Measurements from ENCODE around the gene ZBTB47.

Gene ZBTB47

DNA sequence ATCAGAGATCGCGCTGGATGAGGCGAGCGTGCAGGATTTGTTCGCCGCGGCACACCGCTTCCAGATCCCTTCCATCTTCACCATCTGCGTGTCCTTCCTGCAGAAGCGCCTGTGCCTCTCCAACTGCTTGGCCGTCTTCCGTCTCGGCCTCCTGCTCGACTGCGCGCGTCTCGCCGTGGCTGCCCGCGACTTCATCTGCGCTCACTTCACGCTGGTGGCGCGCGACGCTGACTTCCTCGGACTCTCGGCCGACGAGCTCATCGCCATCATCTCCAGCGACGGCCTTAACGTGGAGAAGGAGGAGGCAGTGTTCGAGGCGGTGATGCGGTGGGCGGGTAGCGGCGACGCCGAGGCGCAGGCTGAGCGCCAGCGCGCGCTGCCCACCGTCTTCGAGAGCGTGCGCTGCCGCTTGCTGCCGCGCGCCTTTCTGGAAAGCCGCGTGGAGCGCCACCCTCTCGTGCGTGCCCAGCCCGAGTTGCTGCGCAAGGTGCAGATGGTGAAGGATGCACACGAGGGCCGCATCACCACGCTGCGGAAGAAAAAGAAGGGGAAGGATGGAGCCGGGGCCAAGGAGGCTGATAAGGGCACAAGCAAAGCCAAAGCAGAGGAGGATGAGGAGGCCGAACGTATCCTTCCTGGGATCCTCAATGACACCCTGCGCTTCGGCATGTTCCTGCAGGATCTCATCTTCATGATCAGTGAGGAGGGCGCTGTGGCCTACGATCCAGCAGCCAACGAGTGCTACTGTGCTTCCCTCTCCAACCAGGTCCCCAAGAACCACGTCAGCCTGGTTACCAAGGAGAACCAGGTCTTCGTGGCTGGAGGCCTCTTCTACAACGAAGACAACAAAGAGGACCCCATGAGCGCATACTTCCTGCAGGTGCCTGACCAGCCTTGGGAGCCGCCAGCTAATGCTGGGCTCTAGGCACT, 32.7 kb downstream of the ZBTB47 start:
- no peak for TF ChIP-seq POLR2AphosphoS5 (IDR thresholded peaks at IDR 0.05; ENCODE audit: low read depth, low read length)
- no peak for TF ChIP-seq TAF1 (IDR thresholded peaks at IDR 0.05; ENCODE audit: borderline replicate concordance, insufficient read depth, low read length)

- no peak for TF ChIP-seq POLR2AphosphoS5 (IDR thresholded peaks at IDR 0.05; ENCODE audit: low read depth, low read length)
- TF ChIP-seq TAF1 (IDR thresholded peaks at IDR 0.05; ENCODE audit: borderline replicate concordance, insufficient read depth, low read length) = no peak
- TF ChIP-seq, protein P1, sequence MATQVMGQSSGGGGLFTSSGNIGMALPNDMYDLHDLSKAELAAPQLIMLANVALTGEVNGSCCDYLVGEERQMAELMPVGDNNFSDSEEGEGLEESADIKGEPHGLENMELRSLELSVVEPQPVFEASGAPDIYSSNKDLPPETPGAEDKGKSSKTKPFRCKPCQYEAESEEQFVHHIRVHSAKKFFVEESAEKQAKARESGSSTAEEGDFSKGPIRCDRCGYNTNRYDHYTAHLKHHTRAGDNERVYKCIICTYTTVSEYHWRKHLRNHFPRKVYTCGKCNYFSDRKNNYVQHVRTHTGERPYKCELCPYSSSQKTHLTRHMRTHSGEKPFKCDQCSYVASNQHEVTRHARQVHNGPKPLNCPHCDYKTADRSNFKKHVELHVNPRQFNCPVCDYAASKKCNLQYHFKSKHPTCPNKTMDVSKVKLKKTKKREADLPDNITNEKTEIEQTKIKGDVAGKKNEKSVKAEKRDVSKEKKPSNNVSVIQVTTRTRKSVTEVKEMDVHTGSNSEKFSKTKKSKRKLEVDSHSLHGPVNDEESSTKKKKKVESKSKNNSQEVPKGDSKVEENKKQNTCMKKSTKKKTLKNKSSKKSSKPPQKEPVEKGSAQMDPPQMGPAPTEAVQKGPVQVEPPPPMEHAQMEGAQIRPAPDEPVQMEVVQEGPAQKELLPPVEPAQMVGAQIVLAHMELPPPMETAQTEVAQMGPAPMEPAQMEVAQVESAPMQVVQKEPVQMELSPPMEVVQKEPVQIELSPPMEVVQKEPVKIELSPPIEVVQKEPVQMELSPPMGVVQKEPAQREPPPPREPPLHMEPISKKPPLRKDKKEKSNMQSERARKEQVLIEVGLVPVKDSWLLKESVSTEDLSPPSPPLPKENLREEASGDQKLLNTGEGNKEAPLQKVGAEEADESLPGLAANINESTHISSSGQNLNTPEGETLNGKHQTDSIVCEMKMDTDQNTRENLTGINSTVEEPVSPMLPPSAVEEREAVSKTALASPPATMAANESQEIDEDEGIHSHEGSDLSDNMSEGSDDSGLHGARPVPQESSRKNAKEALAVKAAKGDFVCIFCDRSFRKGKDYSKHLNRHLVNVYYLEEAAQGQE (IDR thresholded peaks at IDR 0.05; ENCODE audit: insufficient read depth in 1 of 2, low read depth in 2 of 2, low read length in 2 of 2) = no peak
- TF ChIP-seq FOXP2 (optimal IDR thresholded peaks at IDR 0.05; ENCODE audit: borderline replicate concordance, extremely low read depth, extremely low read length, insufficient read depth) = no peak
- no peak for TF ChIP-seq SIN3A (IDR thresholded peaks at IDR 0.05; ENCODE audit: borderline replicate concordance, insufficient read depth, low read length)
Measured at GRCh38 chr3:42686832-42687650, 33.5 kb downstream of the ZBTB47 start.

GRCh38 chr3:42688016-42688415, 34.5 kb downstream of the ZBTB47 start:
- no peak for TF ChIP-seq FOXP2 (optimal IDR thresholded peaks at IDR 0.05; ENCODE audit: borderline replicate concordance, extremely low read depth, extremely low read length, insufficient read depth)
- no peak for TF ChIP-seq TAF1 (IDR thresholded peaks at IDR 0.05; ENCODE audit: borderline replicate concordance, insufficient read depth, low read length)
- no peak for TF ChIP-seq SIN3A (IDR thresholded peaks at IDR 0.05; ENCODE audit: borderline replicate concordance, insufficient read depth, low read length)
- no peak for TF ChIP-seq POLR2AphosphoS5 (IDR thresholded peaks at IDR 0.05; ENCODE audit: low read depth, low read length)
- TF ChIP-seq, protein P1 (IDR thresholded peaks at IDR 0.05; ENCODE audit: insufficient read depth in 1 of 2, low read depth in 2 of 2, low read length in 2 of 2) = no peak

- TF ChIP-seq FOXP2 (optimal IDR thresholded peaks at IDR 0.05; ENCODE audit: borderline replicate concordance, extremely low read depth, extremely low read length, insufficient read depth) (no peak), SIN3A (IDR thresholded peaks at IDR 0.05; ENCODE audit: borderline replicate concordance, insufficient read depth, low read length) (no peak), TAF1 (IDR thresholded peaks at IDR 0.05; ENCODE audit: borderline replicate concordance, insufficient read depth, low read length) (no peak)
- TF ChIP-seq, protein P1 (IDR thresholded peaks at IDR 0.05; ENCODE audit: insufficient read depth in 1 of 2, low read depth in 2 of 2, low read length in 2 of 2) = no peak
Measured at GRCh38 chr3:42688487-42689420, 35.3 kb downstream of the ZBTB47 start.

Data from PFSK-1 (cell line).